H54 (cell line): Measurements from ENCODE around the gene XPNPEP2.

Experiments
- DNase-seq: peaks from one replicate; pipeline ENCODE4 v3.0.0; 2011; ENCODE audit warnings: low spot score, mixed read lengths; ENCODE audit not compliant: insufficient read length
- FAIRE-seq: peaks from 3 replicates; lab custom pipeline; 2011; peaks lifted over from hg19 to GRCh38; lab: Jason Lieb, UNC
- POLR2A ChIP-seq: IDR thresholded peaks from 2 replicates; pipeline ENCODE4 v1.6.1; 2011; ENCODE audit warnings: low read depth, mild to moderate bottlenecking, low read length

Gene XPNPEP2

DNA sequence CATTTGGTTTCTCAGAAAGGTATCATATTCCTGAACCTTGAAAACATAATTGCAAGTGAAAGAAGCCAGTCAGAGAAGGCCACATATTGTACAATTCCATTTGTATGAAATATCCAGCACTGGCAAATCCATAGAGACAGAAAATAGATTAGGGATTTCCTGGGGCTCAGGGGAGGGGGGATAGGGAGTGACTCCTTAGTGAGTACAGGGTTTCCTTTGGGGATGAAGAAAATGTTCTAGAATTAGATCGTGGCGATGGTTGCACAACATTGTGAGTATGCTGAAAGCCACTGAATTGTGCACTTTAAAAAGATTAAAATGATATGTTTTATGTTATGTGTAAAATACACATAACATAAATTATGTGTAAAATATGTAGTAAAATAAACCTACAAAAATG lies 10.3 kb downstream of the XPNPEP2 start:
- DNase-seq (no peak), FAIRE-seq (no peak)
- TF ChIP-seq POLR2A = no peak

DNA sequence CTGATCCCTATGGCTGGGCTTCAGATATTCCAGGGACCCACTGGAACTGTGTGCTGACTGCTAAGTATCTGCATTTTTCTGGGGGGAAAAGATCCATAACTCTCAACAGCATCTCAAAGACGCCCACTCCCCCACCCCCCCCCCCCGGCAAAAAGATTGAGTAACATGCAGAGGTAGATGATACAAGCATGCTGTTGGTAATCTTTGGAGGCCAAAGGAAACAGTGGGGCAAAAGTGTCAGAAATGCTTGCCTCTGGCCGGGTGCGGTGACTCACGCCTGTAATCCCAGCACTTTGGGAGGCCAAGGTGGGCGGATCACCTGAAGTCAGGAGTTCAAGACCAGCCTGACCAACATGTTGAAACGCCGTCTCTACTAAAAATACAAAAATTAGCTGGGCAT lies 12.2 kb downstream of the XPNPEP2 start:
- no peak for FAIRE-seq
- no peak for DNase-seq
- no peak for TF ChIP-seq POLR2A

- FAIRE-seq (no peak), DNase-seq (no peak)
- TF ChIP-seq POLR2A = no peak
Measured at GRCh38 chrX:129754056-129755024, 15.6 kb downstream of the XPNPEP2 start.

DNA sequence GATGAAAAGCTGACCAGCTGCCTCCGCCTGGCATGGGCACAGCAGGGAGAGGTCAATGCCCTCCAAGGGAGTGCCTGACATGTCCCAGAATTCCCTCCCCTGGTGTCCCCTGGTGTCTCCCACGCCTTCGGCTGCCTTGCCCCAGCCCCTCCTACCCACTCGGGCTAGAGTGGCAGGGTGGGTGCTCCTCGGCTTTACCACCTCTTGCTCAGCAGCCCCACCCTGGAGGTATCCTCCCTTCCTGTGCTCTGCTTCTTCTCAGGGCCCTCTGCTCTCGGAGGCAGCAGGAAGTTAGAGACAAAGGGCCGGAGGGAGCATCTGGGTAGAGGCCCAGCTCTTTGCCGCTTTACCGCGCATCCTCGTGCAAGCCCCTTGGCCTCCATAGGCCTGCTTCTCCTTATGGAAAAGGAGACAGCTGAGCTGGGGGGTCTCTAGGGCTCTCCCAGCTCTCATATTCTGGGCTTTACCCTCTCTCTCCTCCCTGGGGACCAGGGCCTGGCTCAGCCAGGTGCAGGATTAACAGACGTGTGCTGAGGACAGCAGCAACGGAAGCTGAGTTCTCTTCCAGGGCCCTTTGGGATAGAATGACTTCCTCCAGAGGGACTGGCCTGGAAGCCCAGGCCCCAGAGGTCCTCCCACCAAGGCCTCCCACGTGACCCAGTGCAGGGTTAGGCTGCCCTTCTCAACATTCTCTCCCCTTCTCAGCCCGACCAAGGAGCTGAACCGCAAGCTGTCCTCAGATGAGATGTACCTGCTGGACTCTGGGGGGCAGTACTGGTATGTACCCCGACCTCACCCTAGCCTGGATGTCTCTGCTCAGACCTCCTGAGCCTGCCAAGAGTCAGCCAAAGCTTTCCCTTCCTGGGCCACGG lies 17.2 kb downstream of the XPNPEP2 start:
- TF ChIP-seq POLR2A = no peak
- DNase-seq (no peak), FAIRE-seq (no peak)

GRCh38 chrX:129759576-129760061 lies 20.8 kb downstream of the XPNPEP2 start:
- no peak for TF ChIP-seq POLR2A
- FAIRE-seq (peak; percentile 75), DNase-seq (peak; percentile 32)

- FAIRE-seq (no peak), DNase-seq (no peak)
- TF ChIP-seq POLR2A = no peak
Measured at GRCh38 chrX:129760155-129760554, 21.4 kb downstream of the XPNPEP2 start.

GRCh38 chrX:129760981-129761380 lies 22.2 kb downstream of the XPNPEP2 start:
- no peak for TF ChIP-seq POLR2A
- DNase-seq = no peak
- no peak for FAIRE-seq

DNA sequence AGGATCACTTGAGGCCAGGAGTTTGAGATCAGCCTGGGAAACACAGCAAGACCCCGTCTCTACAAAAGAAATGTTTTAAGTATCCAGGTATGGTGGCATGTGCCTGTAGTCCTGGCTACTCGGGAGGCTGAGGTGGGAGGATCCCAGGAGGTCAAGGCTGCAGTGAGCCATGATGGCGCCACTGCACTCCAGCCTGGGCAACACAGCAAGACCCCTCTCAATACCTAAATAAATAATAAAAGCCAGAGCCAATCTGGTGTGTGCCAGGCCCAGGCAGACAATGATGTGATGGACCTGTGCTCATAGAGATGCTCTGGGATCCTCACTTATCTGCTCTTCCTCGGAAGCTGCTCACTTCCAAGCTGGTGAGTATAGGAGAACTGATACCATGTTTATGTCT lies 22.8 kb downstream of the XPNPEP2 start:
- FAIRE-seq = no peak
- TF ChIP-seq POLR2A = no peak
- no peak for DNase-seq

- FAIRE-seq = no peak
- DNase-seq = no peak
- no peak for TF ChIP-seq POLR2A
Measured at GRCh38 chrX:129762448-129762847, 23.7 kb downstream of the XPNPEP2 start.

GRCh38 chrX:129763666-129764065 lies 24.9 kb downstream of the XPNPEP2 start:
- DNase-seq (no peak), FAIRE-seq (no peak)
- TF ChIP-seq POLR2A = no peak

DNA sequence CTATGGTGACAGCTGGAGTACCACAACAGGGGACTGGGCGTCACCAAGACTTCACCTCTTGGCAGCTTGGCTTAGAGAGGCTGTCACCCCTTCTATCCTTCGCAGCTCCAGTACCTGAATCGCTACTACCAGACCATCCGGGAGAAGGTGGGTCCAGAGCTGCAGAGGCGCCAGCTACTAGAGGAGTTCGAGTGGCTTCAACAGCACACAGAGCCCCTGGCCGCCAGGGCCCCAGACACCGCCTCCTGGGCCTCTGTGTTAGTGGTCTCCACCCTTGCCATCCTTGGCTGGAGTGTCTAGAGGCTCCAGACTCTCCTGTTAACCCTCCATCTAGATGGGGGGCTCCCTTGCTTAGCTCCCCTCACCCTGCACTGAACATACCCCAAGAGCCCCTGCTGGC lies 29.4 kb downstream of the XPNPEP2 start:
- DNase-seq (no peak), FAIRE-seq (no peak)
- TF ChIP-seq POLR2A = no peak

DNA sequence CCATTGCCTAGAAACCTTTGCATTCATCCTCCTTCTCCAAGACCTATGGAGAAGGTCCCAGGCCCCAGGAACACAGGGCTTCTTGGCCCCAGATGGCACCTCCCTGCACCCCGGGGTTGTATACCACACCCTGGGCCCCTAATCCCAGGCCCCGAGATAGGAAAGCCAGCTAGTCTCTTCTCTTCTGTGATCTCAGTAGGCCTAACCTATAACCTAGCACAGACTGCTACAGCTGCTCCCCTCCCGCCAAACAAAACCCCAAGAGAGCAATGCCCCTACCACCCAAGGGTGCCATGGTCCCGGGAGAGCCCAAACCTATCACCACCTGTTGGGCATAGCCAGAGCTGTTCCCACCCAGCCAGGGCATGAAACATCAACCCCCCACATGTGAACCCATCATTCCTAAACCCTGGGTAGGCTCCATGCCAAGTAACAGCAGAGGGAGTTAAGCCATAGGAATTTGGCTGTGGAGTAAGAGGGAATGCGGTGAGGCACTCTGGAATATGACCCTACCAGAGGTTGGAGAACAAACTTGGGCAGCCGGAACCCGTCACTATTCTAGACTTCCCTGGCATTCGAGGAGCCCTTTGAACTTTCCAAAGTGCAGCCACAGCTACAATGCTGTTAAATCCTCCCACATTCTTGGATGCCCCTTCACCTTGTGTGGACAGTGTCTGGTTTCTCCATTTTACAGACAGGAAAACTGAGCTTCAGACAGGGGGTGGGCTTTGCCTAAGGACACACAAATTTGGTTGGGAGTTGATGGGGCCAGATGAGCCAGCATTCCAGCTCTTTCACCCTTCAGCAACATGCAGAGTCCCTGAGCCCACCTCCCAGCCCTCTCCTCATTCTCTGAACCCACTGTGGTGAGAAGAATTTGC lies 30.0 kb downstream of the XPNPEP2 start:
- DNase-seq = no peak

More for the DNA sequence above, 30.0 kb downstream of the XPNPEP2 start:
- no peak for FAIRE-seq
- no peak for TF ChIP-seq POLR2A
